GM19397 (cell line): ENCODE measurements around the gene NCR2.

Experiments used
- ATAC-seq: cut with Tn5 transposase; IDR thresholded peaks from one replicate; pipeline ENCODE4 v1.9.1; 2021; ENCODE audit warnings: mild to moderate bottlenecking, moderate library complexity; ENCODE audit not compliant: unreplicated experiment

The NCR2 gene

GRCh38 chr6:41392246-41392645 is 56.8 kb downstream of the NCR2 start:
- ATAC-seq = no peak

GRCh38 chr6:41396335-41396734 is 60.9 kb downstream of the NCR2 start:
- ATAC-seq = no peak

GRCh38 chr6:41399424-41399823 is 64.0 kb downstream of the NCR2 start:
- no peak for ATAC-seq
